Neutrophil (primary cell): ENCODE data around the gene FAM120AOS.
A peak's percentile ranks its signal among the peaks of the same experiment; 100 is the strongest.
"Not testable (repeated sequence)": the region's sequence is repeated elsewhere in the genome, so short reads cannot be mapped to it uniquely, and the experiment has no call there.

Experiments
- H3K27ac ChIP-seq: fragments of 200-600 bp; sonication (generic); 2 replicates; pipeline ENCODE4 v1.5.1; 2016; ENCODE audit warnings: mild to moderate bottlenecking, moderate library complexity
- H3K27me3 ChIP-seq: fragments of 200-600 bp; sonication (generic); 2 replicates; pipeline ENCODE4 v1.6.0; 2016; ENCODE audit warnings: mild to moderate bottlenecking
- H3K36me3 ChIP-seq: fragments of 200-600 bp; sonication (generic); 2 replicates; pipeline ENCODE4 v1.5.1; 2017
- H3K4me1 ChIP-seq, 2 experiments: fragments of 200-600 bp in 1 of 2; sonication (generic) in 1 of 2; 1 replicate in 1 of 2; 2 replicates in 1 of 2; pipeline versions ENCODE4 v1.5.1 to v1.6.1; 2013 to 2016; ENCODE audit warnings: low read depth in 1 of 2, low read length in 1 of 2, mild to moderate bottlenecking in 1 of 2, moderate library complexity in 1 of 2; ENCODE audit not compliant: control insufficient read depth in 1 of 2, insufficient read depth in 1 of 2
- H3K4me3 ChIP-seq, 2 experiments: fragments of 200-600 bp in 1 of 2; sonication (generic) in 1 of 2; 1 replicate in 1 of 2; 2 replicates in 1 of 2; pipeline ENCODE4 v1.5.1; 2013 to 2016; ENCODE audit warnings: low read depth in 1 of 2, low read length in 1 of 2, mild to moderate bottlenecking in 1 of 2, moderate library complexity in 1 of 2
- H3K9me3 ChIP-seq: fragments of 200-600 bp; sonication (generic); 2 replicates; pipeline ENCODE4 v1.5.1; 2016
- TF ChIP-seq, protein P1 (sequence below): fragments of 200-600 bp; sonication (generic); IDR thresholded peaks from 2 replicates; pipeline ENCODE4 v1.5.1; 2016; ENCODE audit warnings: antibody characterized with exemption

Gene FAM120AOS

GRCh38 chr9:93446073-93446472 is 7.3 kb downstream of the FAM120AOS start:
- H3K4me3 ChIP-seq: no peak overlapping the region
- peaks cover 14 to 18% of the 10 kb centered on the region in 2 experiments for H3K4me1 ChIP-seq
- peaks cover 51% of the 10 kb centered on the region for H3K36me3 ChIP-seq
- H3K27ac ChIP-seq: peak overlapping the region; percentile 37
- H3K9me3 ChIP-seq: no peaks in the 10 kb centered on the region
- no peaks in the 10 kb centered on the region for H3K27me3 ChIP-seq
- TF ChIP-seq, protein P1, sequence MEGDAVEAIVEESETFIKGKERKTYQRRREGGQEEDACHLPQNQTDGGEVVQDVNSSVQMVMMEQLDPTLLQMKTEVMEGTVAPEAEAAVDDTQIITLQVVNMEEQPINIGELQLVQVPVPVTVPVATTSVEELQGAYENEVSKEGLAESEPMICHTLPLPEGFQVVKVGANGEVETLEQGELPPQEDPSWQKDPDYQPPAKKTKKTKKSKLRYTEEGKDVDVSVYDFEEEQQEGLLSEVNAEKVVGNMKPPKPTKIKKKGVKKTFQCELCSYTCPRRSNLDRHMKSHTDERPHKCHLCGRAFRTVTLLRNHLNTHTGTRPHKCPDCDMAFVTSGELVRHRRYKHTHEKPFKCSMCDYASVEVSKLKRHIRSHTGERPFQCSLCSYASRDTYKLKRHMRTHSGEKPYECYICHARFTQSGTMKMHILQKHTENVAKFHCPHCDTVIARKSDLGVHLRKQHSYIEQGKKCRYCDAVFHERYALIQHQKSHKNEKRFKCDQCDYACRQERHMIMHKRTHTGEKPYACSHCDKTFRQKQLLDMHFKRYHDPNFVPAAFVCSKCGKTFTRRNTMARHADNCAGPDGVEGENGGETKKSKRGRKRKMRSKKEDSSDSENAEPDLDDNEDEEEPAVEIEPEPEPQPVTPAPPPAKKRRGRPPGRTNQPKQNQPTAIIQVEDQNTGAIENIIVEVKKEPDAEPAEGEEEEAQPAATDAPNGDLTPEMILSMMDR: no peak

GRCh38 chr9:93440896-93441580 is 12.3 kb downstream of the FAM120AOS start:
- Histone ChIP-seq H3K4me3 (no peak overlapping the region), H3K27ac (no peak overlapping the region), H3K9me3 (no peaks in the 10 kb centered on the region), H3K36me3 (peaks cover 9% of the 10 kb centered on the region), H3K27me3 (no peaks in the 10 kb centered on the region), H3K4me1 (no peaks in the 10 kb centered on the region)
- TF ChIP-seq, protein P1: no peak

- H3K4me3 ChIP-seq, H3K27ac ChIP-seq, H3K4me1 ChIP-seq, H3K9me3 ChIP-seq, H3K36me3 ChIP-seq, H3K27me3 ChIP-seq: not testable (repeated sequence)
Measured at GRCh38 chr9:93439301-93439700, 14.1 kb downstream of the FAM120AOS start.

DNA sequence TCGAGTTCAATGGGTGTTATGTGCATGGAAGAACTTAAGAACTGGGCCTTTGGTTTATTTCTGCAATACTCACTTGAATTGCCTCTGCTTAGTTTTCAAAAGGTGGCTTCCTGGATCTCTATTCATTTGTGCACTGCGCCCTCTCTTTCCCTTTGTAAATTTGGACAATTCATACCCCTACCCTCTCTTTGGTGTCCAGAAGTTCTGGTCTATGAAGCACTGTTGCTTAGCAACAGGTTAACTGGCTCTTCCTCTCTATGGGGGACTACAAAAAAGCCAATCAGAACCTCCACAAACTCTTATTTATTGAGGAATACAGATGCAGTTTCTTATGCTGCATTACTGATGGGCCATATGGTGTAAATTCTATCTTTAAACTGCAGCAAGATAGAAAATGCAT is 15.4 kb downstream of the FAM120AOS start:
- no peak overlapping the region for H3K4me3 ChIP-seq
- H3K36me3 ChIP-seq: no peaks in the 10 kb centered on the region
- H3K4me1 ChIP-seq: no peaks in the 10 kb centered on the region
- H3K9me3 ChIP-seq: no peaks in the 10 kb centered on the region
- no peak overlapping the region for H3K27ac ChIP-seq
- no peaks in the 10 kb centered on the region for H3K27me3 ChIP-seq
- TF ChIP-seq, protein P1: no peak

DNA sequence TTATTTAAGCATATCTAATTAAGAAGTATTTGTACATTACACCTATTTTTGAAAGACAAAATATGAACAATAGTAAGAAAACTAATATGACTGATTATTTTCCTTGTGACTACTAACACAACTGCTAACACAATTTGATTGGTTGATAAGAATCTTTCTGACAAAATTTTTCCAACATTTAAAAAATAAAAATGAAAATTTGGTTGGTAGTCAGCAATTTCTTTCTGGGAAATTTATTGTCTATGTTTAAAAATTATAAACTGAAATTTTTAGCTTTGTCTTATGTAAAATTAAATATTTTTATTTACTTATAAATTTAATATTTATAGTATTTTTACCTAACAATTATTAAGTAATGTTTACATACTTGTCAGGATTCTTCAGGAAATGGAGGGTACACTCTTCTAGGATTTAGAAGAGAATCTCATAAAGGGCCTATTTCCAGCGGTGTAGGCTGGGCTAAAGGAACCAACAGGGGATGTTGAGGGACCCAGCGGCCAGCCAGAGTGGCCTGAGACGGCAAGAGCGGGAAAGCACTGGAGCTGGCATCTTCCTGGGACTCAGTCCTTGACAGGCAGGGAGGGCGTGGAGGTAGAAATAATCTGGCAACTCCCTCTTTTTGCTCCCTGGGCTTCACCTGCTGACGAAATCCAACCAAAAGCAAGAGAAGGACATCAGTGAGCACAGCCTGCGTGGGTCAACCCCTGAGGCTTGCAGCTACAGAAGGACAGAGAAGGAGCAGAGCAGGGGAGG is 16.6 kb downstream of the FAM120AOS start:
- no peaks in the 10 kb centered on the region for H3K27me3 ChIP-seq
- H3K27ac ChIP-seq: no peak overlapping the region
- H3K4me1 ChIP-seq: no peaks in the 10 kb centered on the region
- H3K9me3 ChIP-seq: no peaks in the 10 kb centered on the region
- H3K4me3 ChIP-seq: no peak overlapping the region
- no peaks in the 10 kb centered on the region for H3K36me3 ChIP-seq
- TF ChIP-seq, protein P1: no peak

GRCh38 chr9:93436218-93436617 is 17.2 kb downstream of the FAM120AOS start:
- Histone ChIP-seq H3K4me1 (no peaks in the 10 kb centered on the region), H3K27ac (no peak overlapping the region), H3K27me3 (no peaks in the 10 kb centered on the region)

More at GRCh38 chr9:93436218-93436617, 17.2 kb downstream of the FAM120AOS start:
- Histone ChIP-seq H3K9me3 (no peaks in the 10 kb centered on the region), H3K36me3 (no peaks in the 10 kb centered on the region), H3K4me3 (no peak overlapping the region)
- TF ChIP-seq, protein P1: no peak
